BLaER1 treated with 17β-estradiol and CSF1 and Interleukin-3, amounts not matched to agents 10 nM and 100 nM (cell line): ENCODE results near the gene PPFIBP1.
A peak's percentile ranks its signal among the peaks of the same experiment; 100 is the strongest.

Source experiments
- H3K27ac ChIP-seq, 11 experiments: shearing (Covaris generic); formaldehyde crosslinking; 2 replicates each; pipeline ENCODE4 v1.8.1; 2022
- H3K27me3 ChIP-seq, 11 experiments: shearing (Covaris generic); formaldehyde crosslinking; 2 replicates each; pipeline ENCODE4 v1.8.1; 2022
- H3K36me3 ChIP-seq, 11 experiments: shearing (Covaris generic); formaldehyde crosslinking; 2 replicates each; pipeline ENCODE4 v1.8.1; 2022
- H3K4me1 ChIP-seq, 10 experiments: shearing (Covaris generic); formaldehyde crosslinking; 2 replicates each; pipeline ENCODE4 v1.8.1; 2022
- H3K4me2 ChIP-seq, 11 experiments: shearing (Covaris generic); formaldehyde crosslinking; 2 replicates each; pipeline ENCODE4 v1.8.1; 2022
- H3K4me3 ChIP-seq, 10 experiments: shearing (Covaris generic); formaldehyde crosslinking; 2 replicates each; pipeline ENCODE4 v1.8.1; 2022
- H3K9ac ChIP-seq, 11 experiments: shearing (Covaris generic); formaldehyde crosslinking; 2 replicates each; pipeline ENCODE4 v1.8.1; 2022
- H3K9me3 ChIP-seq, 11 experiments: shearing (Covaris generic); formaldehyde crosslinking; replicated peaks in 1 of 11; 2 replicates each; pipeline ENCODE4 v1.8.1; 2022
- H4K20me1 ChIP-seq, 11 experiments: shearing (Covaris generic); formaldehyde crosslinking; 2 replicates each; pipeline ENCODE4 v1.8.1; 2022
- Cebpa-rat ChIP-seq, 11 experiments: shearing (Covaris generic); IDR thresholded peaks; 2 replicates each; pipeline ENCODE4 v1.8.1; 2022

The PPFIBP1 gene

DNA sequence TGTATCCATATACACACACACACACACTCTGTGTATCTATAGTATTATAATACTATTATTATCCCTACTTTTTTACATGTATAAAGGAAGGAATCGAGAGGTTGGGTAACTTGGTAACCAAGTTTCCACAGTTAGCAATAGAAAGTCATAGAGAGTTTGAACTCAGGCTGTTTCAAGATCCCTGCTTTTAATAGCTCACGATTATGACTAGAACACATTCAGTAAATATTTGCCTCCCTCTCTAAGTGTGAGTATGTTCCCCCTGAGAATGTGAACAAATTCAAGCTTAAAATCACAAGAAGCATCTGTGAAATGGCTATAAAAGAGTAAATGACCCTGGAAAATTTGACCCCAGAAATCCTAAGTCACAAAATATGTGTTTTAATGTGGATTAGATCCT lies 161.3 kb downstream of the PPFIBP1 start:
- H3K4me3 ChIP-seq = no peak overlapping the region
- H3K36me3 ChIP-seq = peaks cover 77 to 99% (median 88%) of the 10 kb centered on the region in 11 experiments
- H3K27me3 ChIP-seq = no peaks in the 10 kb centered on the region
- no peak overlapping the region for H3K4me2 ChIP-seq
- no peak overlapping the region for H3K27ac ChIP-seq
- TF ChIP-seq Cebpa-rat (IDR thresholded peaks at IDR 0.05) = no peak
- no peaks in the 10 kb centered on the region for H3K4me1 ChIP-seq
- H4K20me1 ChIP-seq = no peaks in the 10 kb centered on the region; a peak in 1 of 22 replicates
- H3K9ac ChIP-seq = no peak overlapping the region
- 0 out of 22 replicates have a peak, but pooled peaks cover 0 to under 1% (median 0%) of the 10 kb centered on the region in 11 experiments for H3K9me3 ChIP-seq

DNA sequence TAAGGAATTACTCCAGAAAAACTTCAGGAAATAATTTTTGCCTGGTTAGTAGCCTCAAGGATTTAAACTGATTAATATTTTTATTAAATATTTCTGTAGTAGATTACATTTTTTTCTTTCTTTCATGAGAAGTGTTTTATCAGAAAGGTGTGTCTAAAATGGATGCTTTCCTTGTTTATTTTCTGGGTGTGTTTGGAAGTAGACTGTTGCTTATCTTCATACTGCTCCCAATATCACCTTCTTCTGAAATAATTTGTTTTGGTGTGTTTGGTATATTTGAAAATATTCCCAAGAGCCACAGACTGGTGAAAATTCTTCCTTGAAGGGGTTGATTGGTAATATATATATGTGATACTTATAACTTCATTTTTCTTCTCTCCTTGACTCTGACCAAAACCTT lies 162.1 kb downstream of the PPFIBP1 start:
- H3K9ac ChIP-seq = no peak overlapping the region
- H3K9me3 ChIP-seq = no peaks in the 10 kb centered on the region
- no peak for TF ChIP-seq Cebpa-rat (IDR thresholded peaks at IDR 0.05)
- H3K4me3 ChIP-seq = no peak overlapping the region
- peaks cover 77 to 99% (median 88%) of the 10 kb centered on the region in 11 experiments for H3K36me3 ChIP-seq
- H3K27me3 ChIP-seq = no peaks in the 10 kb centered on the region
- no peak overlapping the region for H3K4me2 ChIP-seq
- no peak overlapping the region for H3K27ac ChIP-seq
- H4K20me1 ChIP-seq = no peaks in the 10 kb centered on the region; a peak in 1 of 22 replicates
- no peaks in the 10 kb centered on the region for H3K4me1 ChIP-seq

DNA sequence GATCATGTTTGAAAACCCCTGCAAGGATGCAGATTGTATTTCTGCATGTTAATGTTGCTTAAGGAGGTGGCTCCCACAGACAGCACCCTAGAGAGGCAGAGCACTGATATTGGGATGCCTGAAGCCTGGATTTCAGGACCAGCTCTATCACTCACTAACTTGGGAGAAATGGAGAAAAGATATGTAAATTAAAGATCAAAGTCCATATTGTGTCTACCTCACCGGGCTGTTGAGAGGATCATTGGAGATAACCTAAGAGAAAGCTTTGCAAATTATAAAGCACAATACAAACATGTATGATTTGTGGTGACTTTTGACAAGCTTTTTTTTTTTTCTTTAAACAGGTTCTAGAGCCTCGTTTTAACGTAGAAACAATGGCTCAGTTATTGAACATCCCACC lies 164.7 kb downstream of the PPFIBP1 start:
- Histone ChIP-seq H3K9ac (no peak overlapping the region), H3K36me3 (peaks cover 74 to 99% (median 89%) of the 10 kb centered on the region in 11 experiments), H3K27ac (no peak overlapping the region), H3K4me1 (no peaks in the 10 kb centered on the region), H3K9me3 (no peaks in the 10 kb centered on the region), H3K4me2 (no peak overlapping the region), H3K4me3 (no peak overlapping the region), H4K20me1 (no peaks in the 10 kb centered on the region; a peak in 1 of 22 replicates), H3K27me3 (no peaks in the 10 kb centered on the region)
- no peak for TF ChIP-seq Cebpa-rat (IDR thresholded peaks at IDR 0.05)

DNA sequence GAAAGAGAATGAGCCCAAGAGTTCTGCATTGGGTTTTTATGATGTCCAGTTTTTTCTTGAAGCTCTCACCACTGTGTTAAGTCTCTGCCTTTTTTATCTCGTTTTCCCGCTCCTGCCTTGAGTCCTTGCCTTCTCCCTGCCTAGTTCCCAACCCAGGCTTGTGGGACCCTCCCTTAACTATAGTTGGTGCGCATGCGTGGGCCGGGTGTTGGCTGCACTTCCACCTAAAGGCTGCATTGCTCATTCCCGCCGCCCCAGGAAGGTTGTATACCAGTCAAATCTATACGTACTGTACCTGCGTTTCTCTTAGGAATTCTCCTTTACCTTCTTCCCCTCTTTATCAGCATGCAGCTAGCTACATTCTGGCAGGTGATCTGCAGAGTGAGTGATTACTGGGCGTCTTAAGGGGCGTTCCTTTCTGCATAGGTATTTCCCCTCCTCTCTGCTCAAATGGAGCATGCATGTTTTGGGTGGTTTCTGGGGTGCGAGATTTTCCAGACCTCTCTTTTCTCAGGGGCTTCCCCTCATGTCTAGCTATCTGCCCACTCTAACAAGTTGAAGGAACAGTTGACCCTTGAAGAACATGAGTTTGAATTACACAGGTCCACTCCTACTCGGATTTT lies 165.7 kb downstream of the PPFIBP1 start:
- no peak overlapping the region for H3K4me2 ChIP-seq
- TF ChIP-seq Cebpa-rat (IDR thresholded peaks at IDR 0.05) = no peak

DNA sequence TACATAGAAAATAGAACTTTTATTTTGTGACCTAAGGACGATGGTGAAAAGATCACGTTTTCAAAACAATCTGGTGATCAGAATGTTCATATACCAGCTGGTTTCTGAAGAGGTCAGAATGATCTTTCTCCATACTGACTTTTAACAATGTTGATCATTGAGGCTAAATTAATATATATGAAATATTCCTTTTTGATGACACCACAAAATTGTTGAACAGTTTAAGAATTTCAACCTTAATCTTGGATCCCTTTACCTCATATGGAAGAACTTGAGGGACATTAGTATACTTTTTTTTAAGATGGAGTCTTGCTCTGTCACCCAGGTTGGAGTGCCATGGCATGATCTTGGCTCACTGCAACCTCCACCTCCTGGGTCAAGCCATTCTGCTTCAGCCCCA lies 169.4 kb downstream of the PPFIBP1 start:
- no peak overlapping the region for H3K4me3 ChIP-seq
- no peaks in the 10 kb centered on the region for H3K9me3 ChIP-seq
- no peaks in the 10 kb centered on the region; a peak in 1 of 22 replicates for H4K20me1 ChIP-seq
- TF ChIP-seq Cebpa-rat (IDR thresholded peaks at IDR 0.05) = no peak
- no peaks in the 10 kb centered on the region for H3K4me1 ChIP-seq
- H3K27ac ChIP-seq = no peak overlapping the region
- no peaks in the 10 kb centered on the region for H3K27me3 ChIP-seq
- H3K4me2 ChIP-seq = no peak overlapping the region
- peaks cover 65 to 94% (median 87%) of the 10 kb centered on the region in 11 experiments for H3K36me3 ChIP-seq
- no peak overlapping the region for H3K9ac ChIP-seq

More for the DNA sequence above, 165.7 kb downstream of the PPFIBP1 start:
- Histone ChIP-seq H3K9me3 (no peaks in the 10 kb centered on the region), H3K4me3 (no peak overlapping the region), H4K20me1 (no peaks in the 10 kb centered on the region; a peak in 1 of 22 replicates), H3K9ac (no peak overlapping the region), H3K27me3 (no peaks in the 10 kb centered on the region), H3K4me1 (no peaks in the 10 kb centered on the region), H3K36me3 (peaks cover 68 to 100% (median 91%) of the 10 kb centered on the region in 11 experiments), H3K27ac (no peak overlapping the region)

DNA sequence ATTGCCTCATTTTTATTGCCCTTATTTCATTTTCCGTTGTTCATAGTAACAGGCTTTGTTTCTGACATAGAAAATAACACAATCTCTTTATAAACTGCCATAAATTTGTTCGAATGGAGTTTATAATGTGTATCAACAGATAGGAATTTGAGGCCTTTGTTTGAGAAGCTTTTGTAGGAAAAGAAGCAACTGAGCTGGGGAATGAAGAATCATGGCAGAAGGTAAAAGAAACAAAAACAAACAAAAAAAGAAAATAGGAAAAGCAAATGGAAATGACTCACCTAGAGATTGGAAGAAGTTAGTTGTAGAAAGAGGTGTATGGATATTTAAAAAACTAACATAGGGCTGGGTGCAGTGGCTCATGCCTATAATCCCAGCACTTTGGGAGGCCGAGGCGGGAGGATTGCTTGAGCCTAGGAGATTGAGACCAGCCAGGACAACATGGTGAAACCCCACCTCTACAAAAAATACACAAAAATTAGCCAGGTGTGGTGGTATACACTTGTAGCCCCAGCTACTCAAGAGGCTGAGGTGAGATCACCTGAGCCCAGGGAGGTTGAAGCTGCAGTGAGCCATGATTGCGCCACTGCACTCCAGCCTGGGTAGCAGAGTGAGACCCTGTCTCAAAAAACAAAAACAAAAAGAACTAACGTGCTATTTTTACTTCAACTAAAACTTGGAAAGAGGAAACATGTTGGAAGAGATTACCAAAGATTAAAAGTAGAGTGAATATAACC lies 171.7 kb downstream of the PPFIBP1 start:
- Histone ChIP-seq H3K36me3 (peaks cover 42 to 70% (median 64%) of the 10 kb centered on the region in 11 experiments), H3K27ac (no peak overlapping the region)

DNA sequence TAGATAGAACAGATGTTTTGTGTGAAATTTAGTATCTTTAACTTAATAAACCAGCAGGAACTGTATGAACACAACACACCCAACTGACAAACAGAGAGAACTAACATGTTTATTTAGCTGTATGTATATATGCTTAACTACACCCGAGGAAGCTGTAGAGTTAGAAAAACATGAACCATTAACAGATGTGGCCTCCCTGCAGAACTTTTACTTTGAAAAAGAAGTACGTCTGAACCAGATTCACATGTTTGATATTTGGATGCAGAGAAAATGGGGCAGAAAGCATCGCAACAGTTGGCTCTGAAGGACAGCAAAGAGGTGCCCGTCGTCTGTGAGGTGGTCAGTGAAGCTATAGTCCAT lies 172.3 kb downstream of the PPFIBP1 start, which contains the start of gene REP15:
TSS of gene REP15 (plus strand) at position 155 of the 360 bp plus-strand sequence. CDS start at position 271, 116 bp downstream.
- Histone ChIP-seq H3K9me3 (no peaks in the 10 kb centered on the region), H3K4me2 (no peak within 1 kb of the TSS), H3K4me3 (no peak within 1 kb of the TSS), H3K9ac (no peak within 1 kb of the TSS), H4K20me1 (no peaks in the 10 kb centered on the region), H3K36me3 (peaks cover 37 to 65% (median 59%) of the 10 kb centered on the region in 11 experiments), H3K4me1 (no peaks in the 10 kb centered on the region), H3K27ac (no peak within 1 kb of the TSS), H3K27me3 (no peaks in the 10 kb centered on the region)
- no peak for TF ChIP-seq Cebpa-rat (IDR thresholded peaks at IDR 0.05)

More for the DNA sequence above, 171.7 kb downstream of the PPFIBP1 start:
- no peak overlapping the region for H3K9ac ChIP-seq
- no peaks in the 10 kb centered on the region for H4K20me1 ChIP-seq
- no peaks in the 10 kb centered on the region for H3K4me1 ChIP-seq
- H3K4me2 ChIP-seq = no peak overlapping the region
- H3K9me3 ChIP-seq = no peaks in the 10 kb centered on the region
- no peak overlapping the region for H3K4me3 ChIP-seq
- no peaks in the 10 kb centered on the region for H3K27me3 ChIP-seq
- TF ChIP-seq Cebpa-rat (IDR thresholded peaks at IDR 0.05) = no peak

DNA sequence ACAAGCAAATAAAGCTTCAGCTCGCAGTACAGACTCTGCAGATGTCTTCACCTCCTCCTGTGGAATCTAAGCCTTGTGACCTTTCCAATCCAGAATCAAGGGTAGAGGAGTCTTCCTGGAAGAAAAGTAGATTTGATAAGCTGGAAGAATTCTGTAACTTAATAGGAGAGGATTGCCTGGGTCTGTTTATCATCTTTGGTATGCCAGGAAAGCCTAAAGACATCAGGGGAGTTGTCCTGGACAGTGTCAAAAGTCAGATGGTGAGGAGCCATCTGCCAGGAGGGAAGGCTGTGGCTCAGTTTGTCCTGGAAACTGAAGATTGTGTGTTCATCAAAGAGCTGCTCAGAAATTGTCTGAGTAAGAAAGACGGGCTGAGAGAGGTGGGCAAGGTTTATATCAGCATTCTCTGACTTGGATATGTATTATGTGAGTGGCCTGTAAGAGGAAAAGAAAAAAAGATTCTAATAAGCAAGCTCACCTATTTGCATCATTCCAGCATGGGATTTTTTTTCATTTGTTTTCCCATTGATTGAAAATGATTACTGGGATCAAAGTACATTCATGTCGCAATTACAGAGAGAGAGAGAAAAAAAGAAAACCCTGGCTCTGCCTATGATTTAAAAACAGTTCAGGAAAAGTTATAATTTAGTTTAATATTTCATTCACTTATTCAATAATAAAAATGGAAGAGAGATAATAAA lies 173.0 kb downstream of the PPFIBP1 start:
- Histone ChIP-seq H3K36me3 (peaks cover 29 to 57% (median 51%) of the 10 kb centered on the region in 11 experiments), H3K9me3 (no peaks in the 10 kb centered on the region), H3K9ac (no peak overlapping the region), H3K27ac (no peak overlapping the region), H3K4me1 (no peaks in the 10 kb centered on the region), H3K4me3 (no peak overlapping the region), H3K27me3 (no peaks in the 10 kb centered on the region), H3K4me2 (no peak overlapping the region), H4K20me1 (no peaks in the 10 kb centered on the region)
- peak in 1 of 11 experiments; percentile 11; a peak in 1 of 22 replicates for TF ChIP-seq Cebpa-rat (IDR thresholded peaks at IDR 0.05)

DNA sequence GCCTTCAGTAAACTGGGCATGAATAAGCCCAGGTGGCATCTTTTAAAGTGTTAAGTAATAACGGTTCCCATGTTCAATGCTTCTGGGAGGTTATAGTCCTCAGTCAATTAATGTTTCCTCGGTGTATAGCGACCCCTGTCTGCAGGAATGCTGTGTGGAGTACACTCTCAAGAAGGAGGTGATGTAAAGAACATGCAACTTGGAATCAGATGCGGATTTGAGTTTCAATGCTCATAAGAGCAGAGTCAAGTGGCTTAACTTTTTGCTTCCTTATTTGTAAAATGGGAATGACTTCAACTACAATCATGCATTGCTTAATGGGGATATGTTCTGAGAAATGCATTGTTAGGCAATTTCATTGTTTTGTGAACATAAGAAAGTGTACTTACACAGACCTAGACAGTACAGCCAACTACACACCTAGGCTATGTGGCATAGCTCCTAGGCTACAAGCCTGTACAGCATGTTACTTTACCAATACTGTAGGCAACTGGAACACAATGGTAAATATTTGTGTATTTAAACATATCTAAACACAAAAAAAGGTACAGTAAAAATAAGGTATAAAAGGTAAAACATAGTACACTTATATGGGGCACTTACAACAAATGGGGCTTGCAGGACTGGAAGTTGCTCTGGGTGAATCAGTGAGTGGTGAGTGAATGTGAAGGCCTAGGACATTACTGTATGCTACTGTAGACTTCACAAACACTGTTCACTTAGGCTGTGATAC lies 179.9 kb downstream of the PPFIBP1 start:
- H3K27me3 ChIP-seq = no peaks in the 10 kb centered on the region
- H3K4me3 ChIP-seq = no peak overlapping the region
- H3K4me1 ChIP-seq = peaks cover 0 to 10% (median 0%) of the 10 kb centered on the region in 10 experiments; a peak in 2 of 20 replicates
- no peak overlapping the region for H3K27ac ChIP-seq
- no peaks in the 10 kb centered on the region for H3K36me3 ChIP-seq
- no peaks in the 10 kb centered on the region for H4K20me1 ChIP-seq
- TF ChIP-seq Cebpa-rat (IDR thresholded peaks at IDR 0.05) = no peak
- H3K9ac ChIP-seq = no peak overlapping the region
- H3K9me3 ChIP-seq = no peaks in the 10 kb centered on the region
- H3K4me2 ChIP-seq = no peak overlapping the region
